GM23338 (cell line): ENCODE results near the gene SETX.

Experiments used
- CREB1 ChIP-seq: fragments of 250-450 bp; sonication (Bioruptor Pico); IDR thresholded peaks from 2 replicates; pipeline ENCODE4 v1.5.0; 2020; ENCODE audit warnings: low read depth, mild to moderate bottlenecking, moderate library complexity
- CTCF ChIP-seq, 2 experiments: fragments of 200-600 bp in 1 of 2; sonication (generic) in 1 of 2; conservative IDR thresholded peaks; 2 replicates each; pipeline versions ENCODE4 v1.5.1 to v1.6.1; 2016 to 2017; ENCODE audit warnings: antibody characterized with exemption in 2 of 2, low read depth in 2 of 2, mild to moderate bottlenecking in 2 of 2, moderate library complexity in 1 of 2
- ETS1 ChIP-seq: IDR thresholded peaks from 2 replicates; pipeline ENCODE4 v1.6.1; 2016; ENCODE audit warnings: antibody characterized with exemption
- EZH2 ChIP-seq: fragments of 200-600 bp; sonication (generic); IDR thresholded peaks from one replicate; pipeline ENCODE4 v1.8.0; 2017; ENCODE audit warnings: antibody characterized with exemption, mild to moderate bottlenecking, low read depth; ENCODE audit not compliant: unreplicated experiment
- EZH2phosphoT487 ChIP-seq: fragments of 200-600 bp; sonication (generic); IDR thresholded peaks from one replicate; pipeline ENCODE4 v1.8.1; 2018; ENCODE audit warnings: antibody characterized with exemption; ENCODE audit not compliant: unreplicated experiment
- JUNB ChIP-seq: IDR thresholded peaks from one replicate; pipeline ENCODE4 v1.6.1; 2016; ENCODE audit warnings: antibody characterized with exemption; ENCODE audit not compliant: unreplicated experiment
- POLR2AphosphoS5 ChIP-seq: IDR thresholded peaks from 2 replicates; pipeline ENCODE4 v1.6.1; 2016; ENCODE audit warnings: antibody characterized with exemption, low read depth
- REST ChIP-seq: IDR thresholded peaks from one replicate; pipeline ENCODE4 v1.6.1; 2018; ENCODE audit warnings: antibody characterized with exemption; ENCODE audit not compliant: unreplicated experiment
- ZNF114 ChIP-seq: fragments of 250-450 bp; sonication (Bioruptor Pico); IDR thresholded peaks from 2 replicates; pipeline ENCODE4 v1.5.0; 2020; ENCODE audit warnings: mild to moderate bottlenecking, moderate library complexity
- ZNF462 ChIP-seq: fragments of 250-450 bp; sonication (Bioruptor Pico); IDR thresholded peaks from 2 replicates; pipeline ENCODE4 v1.5.0; 2020; ENCODE audit warnings: mild to moderate bottlenecking, moderate library complexity

GRCh38 chr9:132239999-132240840 lies 114.6 kb downstream of the SETX start:
- TF ChIP-seq EZH2phosphoT487 (no peak), CTCF (conservative IDR thresholded peaks at IDR 0.05; ENCODE audit: low read depth in 2 of 2) (0 out of 4 replicates have a peak, but pooled peaks of 1 of the 2 experiments have one; percentile 10), EZH2 (no peak), POLR2AphosphoS5 (no peak), CREB1 (CRISPR knock-in tag) (no peak), ZNF114 (CRISPR knock-in tag) (no peak), REST (no peak), ETS1 (no peak), JUNB (no peak), ZNF462 (no peak)
